Fibroblast of lung (primary cell): ENCODE results near the gene MAP3K4. TPM values are rescaled to one million over a fixed set of nuclear protein-coding genes. Genes with fewer than 3 reads are reported as not detected.
"Not testable (repeated sequence)": the region's sequence is repeated elsewhere in the genome, so short reads cannot be mapped to it uniquely, and the experiment has no call there.

Experiments
- DNase-seq, 2 donors: peaks; one replicate each; pipeline versions ENCODE4 v3.0.0 to v3.0.0-alpha.2; 2010; ENCODE audit warnings: low read depth in 2 of 2
- H2AFZ ChIP-seq: 2 replicates; pipeline ENCODE4 v1.5.1; 2012; ENCODE audit warnings: low read length, control low read depth, inconsistent platforms
- H3K27ac ChIP-seq: 2 replicates; pipeline ENCODE4 v1.5.1; 2011; ENCODE audit warnings: low read length, control low read depth; ENCODE audit not compliant: insufficient read depth
- H3K27me3 ChIP-seq: 2 replicates; pipeline ENCODE4 v1.5.1; 2011; ENCODE audit warnings: mild to moderate bottlenecking, low read length; ENCODE audit not compliant: control insufficient read depth, insufficient read depth
- H3K36me3 ChIP-seq: 2 replicates; pipeline ENCODE4 v1.5.1; 2011; ENCODE audit warnings: low read length; ENCODE audit not compliant: control insufficient read depth, insufficient read depth
- H3K4me1 ChIP-seq: 2 replicates; pipeline ENCODE4 v1.5.1; 2011; ENCODE audit warnings: low read length; ENCODE audit not compliant: control insufficient read depth, insufficient read depth; ENCODE audit errors: extremely low read depth
- H3K4me2 ChIP-seq: 2 replicates; pipeline ENCODE4 v1.5.1; 2011; ENCODE audit warnings: low read length, control low read depth; ENCODE audit not compliant: insufficient read depth; ENCODE audit errors: extremely low read depth
- H3K4me3 ChIP-seq, 4 experiments: fragments of 200-600 bp in 1 of 4; sonication (generic) in 1 of 4; replicated peaks in 1 of 4; 2 replicates each; pipeline ENCODE4 v1.5.1; 2011 to 2016; ENCODE audit warnings: low read length in 4 of 4, low read depth in 3 of 4, mild to moderate bottlenecking in 3 of 4, control low read depth in 2 of 4, inconsistent platforms in 1 of 4, mixed read lengths in 1 of 4; ENCODE audit not compliant: insufficient read depth in 1 of 4; ENCODE audit errors: control extremely low read depth in 1 of 4
- H3K79me2 ChIP-seq: 2 replicates; pipeline ENCODE4 v1.5.1; 2012; ENCODE audit warnings: mild to moderate bottlenecking, low read length, inconsistent platforms; ENCODE audit not compliant: control insufficient read depth, insufficient read depth
- H3K9ac ChIP-seq: 2 replicates; pipeline ENCODE4 v1.5.1; 2011; ENCODE audit warnings: mild to moderate bottlenecking, low read length, control low read depth; ENCODE audit not compliant: insufficient read depth
- H3K9me3 ChIP-seq: 2 replicates; pipeline ENCODE4 v1.5.1; 2012; ENCODE audit warnings: low read depth, low read length; ENCODE audit not compliant: control insufficient read depth, insufficient read depth
- H4K20me1 ChIP-seq: 2 replicates; pipeline ENCODE4 v1.5.1; 2011; ENCODE audit warnings: low read length; ENCODE audit not compliant: control insufficient read depth, insufficient read depth; ENCODE audit errors: extremely low read depth
- EZH2 ChIP-seq: IDR thresholded peaks from 2 replicates; pipeline ENCODE4 v1.5.1; 2012; ENCODE audit warnings: low read length, control low read depth, mild to moderate bottlenecking; ENCODE audit errors: missing control alignments
- polyA plus RNA-seq, 2 donors: library from polyadenylated mRNA; depleted of rRNA in 1 of 2; stranded (reverse) in 1 of 2; unstranded in 1 of 2; fragments of >200 nt; gene quantifications; 2 replicates each; pipeline ENCODE4 v1.2.1, GENCODE V29; 2011 to 2012; ENCODE audit warnings: missing spikeins in 1 of 2
- total RNA-seq: library from RNA; depleted of rRNA; stranded (reverse); fragments of >200 nt; gene quantifications from 2 replicates; pipeline ENCODE4 v1.2.1, GENCODE V29; 2014
- TF ChIP-seq, protein P1 (sequence below), 2 donors: IDR thresholded peaks in 1 of 2; conservative IDR thresholded peaks in 1 of 2; 1 replicate in 1 of 2; 2 replicates in 1 of 2; pipeline ENCODE4 v1.5.1; 2011 to 2012; ENCODE audit warnings: low read length in 2 of 2, control low read depth in 1 of 2, inconsistent platforms in 1 of 2, low read depth in 1 of 2, mild to moderate bottlenecking in 1 of 2

Gene MAP3K4
- total and polyA plus RNA-seq, 2 donors (not counting 1 experiment from before 2014, with no cell fraction given) = 9.1 to 44.4 TPM

- H3K27me3 ChIP-seq = no peaks in the 10 kb centered on the region
- H3K79me2 ChIP-seq = no peaks in the 10 kb centered on the region
- no peak overlapping the region for H3K27ac ChIP-seq
- DNase-seq = no peak
- H3K36me3 ChIP-seq = peaks cover 3% of the 10 kb centered on the region
- no peak overlapping the region for H3K4me3 ChIP-seq
- no peaks in the 10 kb centered on the region for H4K20me1 ChIP-seq
- H2AFZ ChIP-seq = no peak overlapping the region
- H3K9ac ChIP-seq = no peak overlapping the region
- H3K9me3 ChIP-seq = no peaks in the 10 kb centered on the region
- H3K4me1 ChIP-seq = no peaks in the 10 kb centered on the region
- TF ChIP-seq EZH2 = no peak
- TF ChIP-seq, protein P1, sequence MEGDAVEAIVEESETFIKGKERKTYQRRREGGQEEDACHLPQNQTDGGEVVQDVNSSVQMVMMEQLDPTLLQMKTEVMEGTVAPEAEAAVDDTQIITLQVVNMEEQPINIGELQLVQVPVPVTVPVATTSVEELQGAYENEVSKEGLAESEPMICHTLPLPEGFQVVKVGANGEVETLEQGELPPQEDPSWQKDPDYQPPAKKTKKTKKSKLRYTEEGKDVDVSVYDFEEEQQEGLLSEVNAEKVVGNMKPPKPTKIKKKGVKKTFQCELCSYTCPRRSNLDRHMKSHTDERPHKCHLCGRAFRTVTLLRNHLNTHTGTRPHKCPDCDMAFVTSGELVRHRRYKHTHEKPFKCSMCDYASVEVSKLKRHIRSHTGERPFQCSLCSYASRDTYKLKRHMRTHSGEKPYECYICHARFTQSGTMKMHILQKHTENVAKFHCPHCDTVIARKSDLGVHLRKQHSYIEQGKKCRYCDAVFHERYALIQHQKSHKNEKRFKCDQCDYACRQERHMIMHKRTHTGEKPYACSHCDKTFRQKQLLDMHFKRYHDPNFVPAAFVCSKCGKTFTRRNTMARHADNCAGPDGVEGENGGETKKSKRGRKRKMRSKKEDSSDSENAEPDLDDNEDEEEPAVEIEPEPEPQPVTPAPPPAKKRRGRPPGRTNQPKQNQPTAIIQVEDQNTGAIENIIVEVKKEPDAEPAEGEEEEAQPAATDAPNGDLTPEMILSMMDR (conservative IDR thresholded peaks at IDR 0.05 in 1 of 2, IDR thresholded peaks at IDR 0.05 in 1 of 2; ENCODE audit: low read depth in 1 of 2, low read length in 2 of 2) = no peak
- no peak overlapping the region for H3K4me2 ChIP-seq
Observed at GRCh38 chr6:161117942-161118341, 126.4 kb downstream of the MAP3K4 start.

- not testable (repeated sequence) for H3K79me2 ChIP-seq, H3K4me2 ChIP-seq, H3K9me3 ChIP-seq, H4K20me1 ChIP-seq, H3K4me1 ChIP-seq, DNase-seq, H3K4me3 ChIP-seq, H3K27ac ChIP-seq, H3K9ac ChIP-seq, H2AFZ ChIP-seq, H3K27me3 ChIP-seq, H3K36me3 ChIP-seq
Observed at GRCh38 chr6:161123319-161123718, 131.8 kb downstream of the MAP3K4 start.

DNA sequence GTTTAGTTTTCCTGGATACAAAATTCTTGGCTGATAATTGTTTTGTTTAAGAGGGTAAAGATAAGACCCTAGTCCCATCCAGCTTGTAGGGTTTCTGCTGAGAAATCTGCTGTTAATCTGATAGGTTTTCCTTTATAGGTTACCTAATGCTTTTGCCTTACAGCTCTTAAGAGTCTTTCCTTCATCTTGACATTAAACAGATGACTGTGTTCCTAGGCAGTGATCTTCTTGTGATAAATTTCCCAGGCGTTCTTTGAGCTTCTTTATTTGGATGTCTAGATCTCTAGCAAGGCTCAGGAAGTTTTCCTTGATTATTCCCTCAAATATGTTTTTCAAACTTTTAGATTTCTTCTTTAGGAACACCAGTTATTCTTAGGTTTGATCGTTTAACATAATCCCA, 134.0 kb downstream of the MAP3K4 start:
- Histone ChIP-seq H4K20me1 (no peaks in the 10 kb centered on the region), H3K79me2 (no peaks in the 10 kb centered on the region), H3K4me1 (no peaks in the 10 kb centered on the region), H3K4me3 (no peak overlapping the region), H3K9ac (no peak overlapping the region), H3K4me2 (no peak overlapping the region), H3K27me3 (no peaks in the 10 kb centered on the region), H3K36me3 (peaks cover 2% of the 10 kb centered on the region), H3K27ac (no peak overlapping the region), H2AFZ (no peak overlapping the region), H3K9me3 (no peaks in the 10 kb centered on the region)
- no peak for DNase-seq
- no peak for TF ChIP-seq EZH2
- TF ChIP-seq, protein P1 (conservative IDR thresholded peaks at IDR 0.05 in 1 of 2, IDR thresholded peaks at IDR 0.05 in 1 of 2; ENCODE audit: low read depth in 1 of 2, low read length in 2 of 2) = no peak
